Ishikawa (cell line): ENCODE results near the gene ESYT2.

Experiments
- CEBPB ChIP-seq: IDR thresholded peaks from 2 replicates; pipeline ENCODE4 v1.6.1; 2012
- CREB1 ChIP-seq: IDR thresholded peaks from 2 replicates; pipeline ENCODE4 v1.6.1; 2012; ENCODE audit warnings: low read depth
- EGR1 ChIP-seq: IDR thresholded peaks from 2 replicates; pipeline ENCODE4 v1.6.1; 2012
- EP300 ChIP-seq: IDR thresholded peaks from 2 replicates; pipeline ENCODE4 v1.6.1; 2012; ENCODE audit warnings: borderline replicate concordance
- MAX ChIP-seq: IDR thresholded peaks from 2 replicates; pipeline ENCODE4 v1.6.1; 2012
- NFIC ChIP-seq: IDR thresholded peaks from 2 replicates; pipeline ENCODE4 v1.6.1; 2012
- RAD21 ChIP-seq: IDR thresholded peaks from 2 replicates; pipeline ENCODE4 v1.6.1; 2012; ENCODE audit warnings: low read depth
- REST ChIP-seq: IDR thresholded peaks from 2 replicates; pipeline ENCODE4 v1.6.1; 2012; ENCODE audit warnings: low read depth, mild to moderate bottlenecking
- TAF1 ChIP-seq: IDR thresholded peaks from 2 replicates; pipeline ENCODE4 v1.6.1; 2012; ENCODE audit warnings: low read depth, mild to moderate bottlenecking
- TEAD4 ChIP-seq: IDR thresholded peaks from 2 replicates; pipeline ENCODE4 v1.6.1; 2012
- YY1 ChIP-seq: IDR thresholded peaks from 2 replicates; pipeline ENCODE4 v1.6.1; 2012; ENCODE audit warnings: low read depth
- TF ChIP-seq, protein P1 (sequence below): IDR thresholded peaks from 2 replicates; pipeline ENCODE4 v1.6.1; 2012

- TF ChIP-seq, protein P1, sequence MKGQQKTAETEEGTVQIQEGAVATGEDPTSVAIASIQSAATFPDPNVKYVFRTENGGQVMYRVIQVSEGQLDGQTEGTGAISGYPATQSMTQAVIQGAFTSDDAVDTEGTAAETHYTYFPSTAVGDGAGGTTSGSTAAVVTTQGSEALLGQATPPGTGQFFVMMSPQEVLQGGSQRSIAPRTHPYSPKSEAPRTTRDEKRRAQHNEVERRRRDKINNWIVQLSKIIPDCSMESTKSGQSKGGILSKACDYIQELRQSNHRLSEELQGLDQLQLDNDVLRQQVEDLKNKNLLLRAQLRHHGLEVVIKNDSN = no peak
- TF ChIP-seq REST = no peak
- no peak for TF ChIP-seq RAD21
- TF ChIP-seq EP300 = no peak
- TF ChIP-seq CEBPB = no peak
- TF ChIP-seq YY1 = no peak
- TF ChIP-seq MAX = no peak
- no peak for TF ChIP-seq EGR1
- TF ChIP-seq CREB1 = no peak
- no peak for TF ChIP-seq TAF1
- no peak for TF ChIP-seq TEAD4
- TF ChIP-seq NFIC = no peak
Measured at GRCh38 chr7:158868764-158869410, 39.6 kb upstream of the ESYT2 start.
